OCI-LY3 (cell line): ENCODE results near the gene MTCH1.

ENCODE experiments used
- CTCF ChIP-seq: fragments of 200-600, 300-600 bp; sonication (generic); IDR thresholded peaks from 2 replicates; pipeline ENCODE4 v1.5.1; 2014; ENCODE audit warnings: antibody characterized with exemption, low read length, low read depth
- EZH2phosphoT487 ChIP-seq: fragments of 200-600 bp; shearing (Covaris generic); IDR thresholded peaks from 2 replicates; pipeline ENCODE4 v1.6.1; 2018; ENCODE audit warnings: antibody characterized with exemption, mixed run types, low read depth

- TF ChIP-seq CTCF (no peak), EZH2phosphoT487 (no peak)
These were observed 13.7 kb upstream of the MTCH1 start for GRCh38 chr6:36999751-37000125.
